Measurements from ENCODE around the gene SERPINB6. TPM values are rescaled to one million over a fixed set of nuclear protein-coding genes. Genes with fewer than 3 reads are reported as not detected.
"Not testable (repeated sequence)": the region's sequence is repeated elsewhere in the genome, so short reads cannot be mapped to it uniquely, and the experiment has no call there.

SERPINB6 gene
- total RNA-seq, 1 experiment from 2014 or later: 130 TPM

DNA sequence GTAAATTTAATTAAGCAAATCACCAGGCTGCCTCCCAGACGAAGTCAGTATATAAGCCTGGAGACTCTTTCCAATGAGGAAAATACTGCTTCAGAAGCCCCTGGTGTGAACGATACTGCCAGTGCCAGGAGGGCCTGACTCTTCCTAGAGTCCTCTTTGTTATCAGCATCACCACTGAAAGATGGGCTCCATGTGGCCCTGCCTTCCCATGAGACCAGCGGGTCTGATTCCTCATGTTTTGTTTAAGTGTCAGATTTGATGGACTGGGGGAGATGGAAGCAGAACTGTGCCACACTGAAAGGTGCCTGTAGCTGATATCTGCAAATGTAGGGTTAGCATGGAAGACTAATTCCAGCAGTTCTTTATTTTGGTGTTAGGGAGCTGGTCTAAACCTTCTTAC lies 36.2 kb upstream of the SERPINB6 start:
- no peak for DNase-seq (ENCODE audit: low read depth in 1 of 2, low spot score in 2 of 2)
- no peaks in the 10 kb centered on the region; the same call in 1 of the 2 replicates for H3K4me1 ChIP-seq (replicated peaks)
- no peaks in the 10 kb centered on the region for H3K9me3 ChIP-seq (replicated peaks)
- H3K27ac ChIP-seq: no peak overlapping the region
- H3K4me3 ChIP-seq: no peak overlapping the region
- no peaks in the 10 kb centered on the region for H3K27me3 ChIP-seq (replicated peaks)
- H3K36me3 ChIP-seq: peaks cover 49% of the 10 kb centered on the region

DNA sequence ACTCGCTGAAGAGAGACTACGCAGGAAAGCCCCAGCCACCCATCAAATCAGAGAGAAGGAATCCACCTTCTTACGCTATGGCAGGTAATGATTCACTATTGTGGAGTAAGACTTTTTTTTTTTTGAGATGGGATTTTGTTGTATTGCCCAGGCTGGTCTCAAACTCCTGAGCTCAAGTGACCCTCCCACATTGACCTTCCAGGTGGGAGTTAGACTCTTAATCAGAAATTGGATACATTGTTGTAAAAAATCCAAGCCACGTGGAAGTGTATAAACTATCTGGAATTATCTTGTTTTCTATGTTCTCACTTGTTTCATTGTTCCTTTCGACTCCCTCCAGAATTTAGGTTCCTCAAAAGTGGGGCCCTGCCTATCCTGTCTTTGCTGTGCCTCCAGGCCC lies 35.1 kb upstream of the SERPINB6 start:
- no peaks in the 10 kb centered on the region for H3K27me3 ChIP-seq (replicated peaks)
- H3K4me1 ChIP-seq (replicated peaks): peaks cover 8% of the 10 kb centered on the region
- no peak for DNase-seq (ENCODE audit: low read depth in 1 of 2, low spot score in 2 of 2)
- H3K36me3 ChIP-seq: peaks cover 38% of the 10 kb centered on the region
- no peak overlapping the region for H3K27ac ChIP-seq
- H3K9me3 ChIP-seq (replicated peaks): no peaks in the 10 kb centered on the region
- H3K4me3 ChIP-seq: no peak overlapping the region

GRCh38 chr6:3005874-3006273 lies 34.5 kb upstream of the SERPINB6 start:
- Histone ChIP-seq H3K4me1 (replicated peaks) (peaks cover 9% of the 10 kb centered on the region), H3K27me3 (replicated peaks) (no peaks in the 10 kb centered on the region), H3K9me3 (replicated peaks) (no peaks in the 10 kb centered on the region), H3K27ac (no peak overlapping the region), H3K4me3 (no peak overlapping the region), H3K36me3 (peaks cover 32% of the 10 kb centered on the region)
- no peak for DNase-seq (ENCODE audit: low read depth in 1 of 2, low spot score in 2 of 2)

GRCh38 chr6:3005077-3005476 lies 33.7 kb upstream of the SERPINB6 start:
- no peak for DNase-seq (ENCODE audit: low read depth in 1 of 2, low spot score in 2 of 2)
- Histone ChIP-seq H3K36me3 (peaks cover 26% of the 10 kb centered on the region), H3K27me3 (replicated peaks) (no peaks in the 10 kb centered on the region), H3K4me3 (no peak overlapping the region), H3K4me1 (replicated peaks) (peaks cover 9% of the 10 kb centered on the region), H3K27ac (no peak overlapping the region), H3K9me3 (replicated peaks) (no peaks in the 10 kb centered on the region)

DNA sequence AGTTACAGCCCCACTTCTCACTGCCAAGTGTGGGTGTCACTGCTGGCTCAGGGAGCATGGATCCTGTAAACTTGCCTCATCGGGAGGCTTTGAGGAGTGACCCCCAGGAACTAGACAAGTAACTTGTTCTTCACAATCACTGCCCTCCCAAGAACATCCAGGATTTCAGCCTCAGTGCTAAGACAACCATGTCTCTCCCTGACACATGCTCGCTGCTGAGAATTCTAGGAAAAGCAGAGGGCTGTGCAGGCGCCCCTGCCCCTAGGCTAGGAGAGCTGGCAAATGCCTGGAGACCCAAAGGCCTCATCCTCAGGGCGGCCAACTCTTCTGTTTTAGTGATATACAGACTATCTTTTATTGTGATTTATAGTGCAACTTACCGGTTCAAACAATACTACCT lies 31.9 kb upstream of the SERPINB6 start:
- DNase-seq (ENCODE audit: low read depth in 1 of 2, low spot score in 2 of 2); H3K27me3 ChIP-seq (replicated peaks): not testable (repeated sequence)
- peaks cover 19% of the 10 kb centered on the region for H3K4me1 ChIP-seq (replicated peaks)

GRCh38 chr6:3001773-3002293 lies 30.5 kb upstream of the SERPINB6 start:
- Histone ChIP-seq H3K27me3 (replicated peaks) (no peaks in the 10 kb centered on the region), H3K4me3 (no peak overlapping the region), H3K36me3 (peaks cover 19% of the 10 kb centered on the region), H3K9me3 (replicated peaks) (no peaks in the 10 kb centered on the region; the same call in 1 of the 2 replicates), H3K4me1 (replicated peaks) (peaks cover 19% of the 10 kb centered on the region), H3K27ac (peak overlapping the region; percentile 41)
- DNase-seq (ENCODE audit: low read depth in 1 of 2, low spot score in 2 of 2): peak; percentile 70 to 83

More for the DNA sequence above, 31.9 kb upstream of the SERPINB6 start:
- H3K36me3 ChIP-seq: peaks cover 27% of the 10 kb centered on the region
- not testable (repeated sequence) for H3K27ac ChIP-seq; H3K9me3 ChIP-seq (replicated peaks); H3K4me3 ChIP-seq

DNA sequence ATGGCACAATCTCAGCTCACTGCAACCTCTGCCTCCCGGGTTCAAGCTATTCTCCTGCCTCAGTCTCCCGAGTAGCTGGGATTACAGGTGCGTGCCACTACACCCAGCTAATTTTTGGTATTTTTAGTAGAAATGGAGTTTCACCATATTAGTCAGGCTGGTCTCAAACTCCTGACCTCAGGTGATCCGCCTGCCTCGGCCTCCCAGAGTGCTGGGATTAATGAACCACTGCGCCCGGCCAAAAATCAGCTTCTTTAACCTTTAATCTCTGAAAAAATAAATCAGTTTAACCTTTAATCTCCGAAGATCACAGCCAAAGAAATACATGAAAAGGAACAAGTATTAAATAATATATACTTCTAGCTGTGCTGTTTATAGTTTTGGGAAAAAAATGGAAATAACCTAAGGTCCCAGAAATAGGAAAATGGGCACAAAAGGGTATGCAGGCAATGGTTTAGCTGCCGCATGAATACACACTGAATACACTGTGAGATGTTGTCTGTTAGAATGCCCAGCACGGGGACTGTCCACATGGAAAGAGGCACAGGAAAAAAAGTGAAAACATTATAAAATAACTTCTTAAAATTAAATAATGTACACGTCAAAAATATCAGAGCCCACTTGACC lies 29.9 kb upstream of the SERPINB6 start:
- Histone ChIP-seq H3K4me1 (replicated peaks) (peaks cover 19% of the 10 kb centered on the region), H3K27me3 (replicated peaks) (no peaks in the 10 kb centered on the region), H3K36me3 (peaks cover 15% of the 10 kb centered on the region), H3K9me3 (replicated peaks) (no peaks in the 10 kb centered on the region; the same call in 1 of the 2 replicates), H3K27ac (peak overlapping the region; percentile 41), H3K4me3 (no peak overlapping the region)
- no peak for DNase-seq (ENCODE audit: low read depth in 1 of 2, low spot score in 2 of 2)

GRCh38 chr6:2999618-3000557 lies 28.5 kb upstream of the SERPINB6 start, which contains the start of gene NQO2:
Gene NQO2, plus strand, starts transcription at chr6:2999894. Its CDS starts 6,659 bp downstream, at chr6:3006553.
- Histone ChIP-seq H3K4me3 (peak within 1 kb of the TSS; percentile 85), H3K36me3 (peaks cover 9% of the 10 kb centered on the region), H3K27me3 (replicated peaks) (no peaks in the 10 kb centered on the region), H3K4me1 (replicated peaks) (peaks cover 19% of the 10 kb centered on the region), H3K27ac (peak within 1 kb of the TSS; percentile 69), H3K9me3 (replicated peaks) (no peaks in the 10 kb centered on the region; the same call in 1 of the 2 replicates)
- peak; percentile 86 to 94 for DNase-seq (ENCODE audit: low read depth in 1 of 2, low spot score in 2 of 2)

- H3K27me3 ChIP-seq (replicated peaks): no peaks in the 10 kb centered on the region
- 0 out of 2 replicates have a peak overlapping the region, but pooled peaks have one; percentile 35 for H3K27ac ChIP-seq
- H3K4me1 ChIP-seq (replicated peaks): peaks cover 19% of the 10 kb centered on the region
- peak overlapping the region; percentile 85 for H3K4me3 ChIP-seq
- DNase-seq (ENCODE audit: low read depth in 1 of 2, low spot score in 2 of 2): peak in 1 of 2 experiments; percentile 90
- peaks cover 3% of the 10 kb centered on the region; the same call in 1 of the 2 replicates for H3K36me3 ChIP-seq
- H3K9me3 ChIP-seq (replicated peaks): no peaks in the 10 kb centered on the region; the same call in 1 of the 2 replicates
Observed at GRCh38 chr6:2998998-2999617, 27.7 kb upstream of the SERPINB6 start.

- not testable (repeated sequence) for H3K9me3 ChIP-seq (replicated peaks); H3K27me3 ChIP-seq (replicated peaks); H3K36me3 ChIP-seq; H3K27ac ChIP-seq
- DNase-seq (ENCODE audit: low read depth in 1 of 2, low spot score in 2 of 2): peak in 1 of 2 experiments; percentile 41
- Histone ChIP-seq H3K4me3 (peak overlapping the region; percentile 85; the same call in 1 of the 2 replicates), H3K4me1 (replicated peaks) (peaks cover 19% of the 10 kb centered on the region)
Observed at GRCh38 chr6:2998249-2998997, 27.1 kb upstream of the SERPINB6 start.

DNA sequence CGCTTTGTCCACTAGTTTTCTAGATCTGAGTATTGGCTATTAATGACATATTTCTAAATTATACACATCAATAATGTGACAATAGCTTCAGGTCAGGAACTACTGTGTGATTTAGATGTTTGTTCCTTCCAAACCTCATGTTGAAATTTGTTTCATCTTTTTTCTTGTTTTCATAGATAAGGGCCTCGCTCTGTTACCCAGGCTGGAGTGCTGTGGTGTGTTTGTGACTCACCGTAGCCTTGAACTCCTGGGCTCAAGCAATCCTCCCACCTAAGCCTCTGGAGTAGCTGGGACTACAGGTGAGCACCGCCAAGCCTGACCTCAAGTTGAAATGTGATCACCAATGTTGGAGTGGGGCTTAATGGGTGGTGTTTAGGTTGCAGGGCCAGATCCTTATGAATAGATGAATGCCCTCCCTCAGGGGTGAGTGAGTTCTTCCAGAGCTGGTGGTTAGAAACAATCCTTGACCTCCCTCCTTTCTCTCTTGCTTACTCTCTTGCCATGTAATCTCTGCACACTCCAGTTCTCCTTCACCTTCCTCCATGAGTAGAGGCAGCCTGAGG lies 22.5 kb upstream of the SERPINB6 start:
- DNase-seq (ENCODE audit: low read depth in 1 of 2, low spot score in 2 of 2): no peak
- Histone ChIP-seq H3K9me3 (replicated peaks) (no peaks in the 10 kb centered on the region), H3K4me1 (replicated peaks) (peaks cover 4% of the 10 kb centered on the region), H3K27ac (no peak overlapping the region), H3K27me3 (replicated peaks) (no peaks in the 10 kb centered on the region), H3K4me3 (no peak overlapping the region), H3K36me3 (no peaks in the 10 kb centered on the region; the same call in 1 of the 2 replicates)

DNA sequence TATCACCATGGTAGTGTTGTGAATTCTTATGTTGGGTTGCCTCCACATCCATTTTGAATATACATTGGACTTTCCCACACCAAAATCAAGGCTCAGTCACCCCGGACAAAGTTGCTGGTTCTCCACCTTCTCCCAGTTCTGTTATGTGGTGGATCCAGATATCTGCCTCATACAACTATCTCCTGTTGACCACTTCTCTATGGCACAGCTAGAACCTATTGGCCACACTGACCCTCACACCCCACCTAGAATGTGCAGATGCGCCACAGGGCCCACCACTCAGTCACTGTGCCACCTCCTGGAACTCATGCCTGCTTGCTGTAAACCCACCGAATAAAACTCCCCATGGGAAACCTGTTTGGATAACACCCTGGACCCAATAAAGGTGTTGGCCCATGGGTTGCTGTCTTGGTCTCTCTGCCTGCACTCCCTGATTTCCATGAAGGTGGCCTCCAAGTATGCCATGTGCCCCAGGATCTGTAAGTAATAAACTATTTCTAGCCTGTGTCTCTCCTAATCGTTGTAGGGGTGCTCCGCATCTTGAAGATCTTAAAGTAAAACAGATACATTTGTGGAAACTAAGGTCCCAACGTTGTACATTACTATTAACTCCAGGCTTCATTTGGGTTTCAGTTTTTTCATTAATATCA lies 21.1 kb upstream of the SERPINB6 start:
- Histone ChIP-seq H3K9me3 (replicated peaks) (no peaks in the 10 kb centered on the region), H3K36me3 (no peaks in the 10 kb centered on the region; the same call in 1 of the 2 replicates), H3K4me1 (replicated peaks) (peaks cover 9% of the 10 kb centered on the region), H3K4me3 (no peak overlapping the region), H3K27me3 (replicated peaks) (no peaks in the 10 kb centered on the region), H3K27ac (no peak overlapping the region)
- no peak for DNase-seq (ENCODE audit: low read depth in 1 of 2, low spot score in 2 of 2)
